Measurements from ENCODE around the gene GPHB5.
"Not testable (repeated sequence)": the region's sequence is repeated elsewhere in the genome, so short reads cannot be mapped to it uniquely, and the experiment has no call there.

Gene GPHB5

GRCh38 chr14:63318835-63319234, at the start of gene GPHB5:
Gene GPHB5, minus strand, starts transcription at chr14:63318935. Its CDS starts 1,086 bp downstream, at chr14:63317849.
- no peak for DNase-seq (ENCODE audit: low read depth)

GRCh38 chr14:63367742-63368364, 49.1 kb upstream of the GPHB5 start:
- no peak for DNase-seq (ENCODE audit: low read depth)

GRCh38 chr14:63362389-63362819, 43.7 kb upstream of the GPHB5 start:
- DNase-seq (ENCODE audit: low read depth) = no peak

GRCh38 chr14:63361790-63362189, 43.1 kb upstream of the GPHB5 start:
- DNase-seq (ENCODE audit: low read depth) = no peak

- no peak for DNase-seq (ENCODE audit: low read depth)
Measured at GRCh38 chr14:63357841-63358240, 39.1 kb upstream of the GPHB5 start.

GRCh38 chr14:63345826-63346225, 27.1 kb upstream of the GPHB5 start:
- no peak for DNase-seq (ENCODE audit: low read depth)

GRCh38 chr14:63344336-63344735, 25.6 kb upstream of the GPHB5 start:
- DNase-seq (ENCODE audit: low read depth) = no peak

- no peak for DNase-seq (ENCODE audit: low read depth)
Measured at GRCh38 chr14:63343878-63344277, 25.1 kb upstream of the GPHB5 start.

- DNase-seq (ENCODE audit: low read depth) = no peak
Measured at GRCh38 chr14:63342371-63342770, 23.6 kb upstream of the GPHB5 start.

GRCh38 chr14:63328787-63329737, 10.3 kb upstream of the GPHB5 start:
- DNase-seq (ENCODE audit: low read depth) = no peak

GRCh38 chr14:63326840-63327239, 8.1 kb upstream of the GPHB5 start:
- DNase-seq (ENCODE audit: low read depth) = no peak

GRCh38 chr14:63322897-63323573, 4.3 kb upstream of the GPHB5 start:
- DNase-seq (ENCODE audit: low read depth) = no peak

- DNase-seq (ENCODE audit: low read depth) = no peak
Measured at GRCh38 chr14:63322472-63322871, 3.7 kb upstream of the GPHB5 start.

- no peak for DNase-seq (ENCODE audit: low read depth)
Measured at GRCh38 chr14:63308723-63309317, 9.9 kb downstream of the GPHB5 start.

- not testable (repeated sequence) for DNase-seq (ENCODE audit: low read depth)
Measured at GRCh38 chr14:63304429-63304828, 14.3 kb downstream of the GPHB5 start.

GRCh38 chr14:63301891-63302534, 16.7 kb downstream of the GPHB5 start:
- no peak for DNase-seq (ENCODE audit: low read depth)

- DNase-seq (ENCODE audit: low read depth) = no peak
Measured at GRCh38 chr14:63300854-63301253, 17.9 kb downstream of the GPHB5 start.

- DNase-seq (ENCODE audit: low read depth) = no peak
Measured at GRCh38 chr14:63299351-63300110, 19.2 kb downstream of the GPHB5 start.

- no peak for DNase-seq (ENCODE audit: low read depth)
Measured at GRCh38 chr14:63297372-63298063, 21.2 kb downstream of the GPHB5 start.

GRCh38 chr14:63296060-63296563, 22.6 kb downstream of the GPHB5 start:
- DNase-seq (ENCODE audit: low read depth) = no peak

All from activated T-cell treated with anti-CD3 and anti-CD28 coated beads for 1 hour (primary cell).